ENCODE results near the gene RNF166. TPM values are rescaled to one million over a fixed set of nuclear protein-coding genes. Genes with fewer than 3 reads are reported as not detected.

The RNF166 gene
- total RNA-seq, 2 experiments from 2014 or later, result 334 to 355 TPM

GRCh38 chr16:88730632-88731607 is 24.7 kb upstream of the RNF166 start:
- H3K4me3 ChIP-seq (ENCODE audit: low read length), result no peak overlapping the region
- no peak overlapping the region for H3K27ac ChIP-seq (ENCODE audit: low read depth in 1 of 2, low read length in 2 of 2)
- H3K27me3 Mint-ChIP-seq, result no peaks in the 10 kb centered on the region
- no peak for TF ChIP-seq CTCF (IDR thresholded peaks at IDR 0.05)
- no peak overlapping the region for H3K27ac Mint-ChIP-seq
- no peaks in the 10 kb centered on the region for H3K9me3 ChIP-seq (ENCODE audit: control insufficient read depth in 1 of 2, insufficient read depth in 1 of 2, low read length in 2 of 2)
- peaks cover 75% of the 10 kb centered on the region for H3K36me3 ChIP-seq (ENCODE audit: insufficient read depth, low read length)
- no peak for ATAC-seq (ENCODE audit: poor library complexity)
- DNase-seq, result no peak
- ChIA-PET CTCF (no interaction called here), POLR2A (no interaction called here)
- H3K27me3 ChIP-seq (ENCODE audit: control insufficient read depth in 1 of 2, insufficient read depth in 2 of 2, low read length in 2 of 2), result no peaks in the 10 kb centered on the region
- no peaks in the 10 kb centered on the region for H3K4me1 Mint-ChIP-seq (ENCODE audit: low read depth)
- peaks cover 14% of the 10 kb centered on the region for H3K36me3 Mint-ChIP-seq (ENCODE audit: low read depth)
- H3K4me1 ChIP-seq (ENCODE audit: insufficient read depth, low read length), result no peaks in the 10 kb centered on the region
- H3K4me3 Mint-ChIP-seq, result no peak overlapping the region
- H3K9me3 Mint-ChIP-seq, result no peaks in the 10 kb centered on the region
- intact Hi-C loops (cut with DNase I, micrococcal nuclease), result no loop called here

GRCh38 chr16:88727871-88728270 is 21.7 kb upstream of the RNF166 start:
- intact Hi-C loops (cut with DNase I, micrococcal nuclease), result no loop called here
- POLR2A ChIA-PET, result no interaction called here
- H3K4me1 Mint-ChIP-seq (ENCODE audit: low read depth), result no peaks in the 10 kb centered on the region
- CTCF ChIA-PET, result no interaction called here
- peaks cover 14% of the 10 kb centered on the region for H3K36me3 Mint-ChIP-seq (ENCODE audit: low read depth)
- peaks cover 75% of the 10 kb centered on the region for H3K36me3 ChIP-seq (ENCODE audit: insufficient read depth, low read length)
- H3K4me3 ChIP-seq (ENCODE audit: low read length), result no peak overlapping the region
- H3K27me3 ChIP-seq (ENCODE audit: control insufficient read depth in 1 of 2, insufficient read depth in 2 of 2, low read length in 2 of 2), result no peaks in the 10 kb centered on the region
- H3K4me3 Mint-ChIP-seq, result no peak overlapping the region
- H3K27me3 Mint-ChIP-seq, result no peaks in the 10 kb centered on the region
- H3K27ac Mint-ChIP-seq, result no peak overlapping the region
- DNase-seq (no peak), ATAC-seq (ENCODE audit: poor library complexity) (no peak)
- no peaks in the 10 kb centered on the region for H3K9me3 ChIP-seq (ENCODE audit: control insufficient read depth in 1 of 2, insufficient read depth in 1 of 2, low read length in 2 of 2)
- H3K9me3 Mint-ChIP-seq, result no peaks in the 10 kb centered on the region
- H3K27ac ChIP-seq (ENCODE audit: low read depth in 1 of 2, low read length in 2 of 2), result no peak overlapping the region
- no peaks in the 10 kb centered on the region for H3K4me1 ChIP-seq (ENCODE audit: insufficient read depth, low read length)
- no peak for TF ChIP-seq CTCF (IDR thresholded peaks at IDR 0.05)

GRCh38 chr16:88726981-88727380 is 20.8 kb upstream of the RNF166 start:
- intact Hi-C loops (cut with DNase I, micrococcal nuclease), result no loop called here
- no peak overlapping the region for H3K4me3 ChIP-seq (ENCODE audit: low read length)
- ChIA-PET POLR2A (no interaction called here), CTCF (no interaction called here)
- no peaks in the 10 kb centered on the region for H3K27me3 Mint-ChIP-seq
- no peak overlapping the region for H3K27ac ChIP-seq (ENCODE audit: low read depth in 1 of 2, low read length in 2 of 2)
- H3K4me3 Mint-ChIP-seq, result no peak overlapping the region
- peaks cover 75% of the 10 kb centered on the region for H3K36me3 ChIP-seq (ENCODE audit: insufficient read depth, low read length)
- H3K27ac Mint-ChIP-seq, result no peak overlapping the region
- no peaks in the 10 kb centered on the region for H3K4me1 Mint-ChIP-seq (ENCODE audit: low read depth)
- DNase-seq (no peak), ATAC-seq (ENCODE audit: poor library complexity) (no peak)
- no peak for TF ChIP-seq CTCF (IDR thresholded peaks at IDR 0.05)
- no peaks in the 10 kb centered on the region for H3K9me3 ChIP-seq (ENCODE audit: control insufficient read depth in 1 of 2, insufficient read depth in 1 of 2, low read length in 2 of 2)
- no peaks in the 10 kb centered on the region for H3K9me3 Mint-ChIP-seq
- no peaks in the 10 kb centered on the region for H3K4me1 ChIP-seq (ENCODE audit: insufficient read depth, low read length)
- H3K27me3 ChIP-seq (ENCODE audit: control insufficient read depth in 1 of 2, insufficient read depth in 2 of 2, low read length in 2 of 2), result no peaks in the 10 kb centered on the region
- peaks cover 14% of the 10 kb centered on the region for H3K36me3 Mint-ChIP-seq (ENCODE audit: low read depth)

Data from CD4-positive, alpha-beta T cell (primary cell).